ENCODE results near the gene GAB2.

Gene GAB2

DNA sequence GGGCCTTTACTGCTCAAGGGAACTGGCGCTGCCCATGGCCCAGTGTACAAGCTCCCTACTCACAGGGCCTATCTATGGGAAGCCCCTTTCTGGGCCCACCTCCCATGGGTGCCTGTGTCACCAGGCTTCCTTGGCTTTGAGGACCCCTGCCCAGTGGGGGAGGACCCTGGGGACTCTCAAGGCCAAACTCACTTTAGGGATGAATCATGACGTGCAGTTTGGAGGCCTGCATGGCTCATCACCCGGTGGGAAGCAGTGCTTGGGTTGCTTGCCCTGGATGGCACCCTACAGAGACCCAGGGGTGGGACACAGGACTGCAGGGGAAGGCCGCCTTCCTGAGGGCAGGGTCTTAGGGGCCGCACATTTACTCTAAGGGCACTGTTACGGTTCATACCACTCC, 245.7 kb downstream of the GAB2 start:
- DNase-seq: no peak

DNA sequence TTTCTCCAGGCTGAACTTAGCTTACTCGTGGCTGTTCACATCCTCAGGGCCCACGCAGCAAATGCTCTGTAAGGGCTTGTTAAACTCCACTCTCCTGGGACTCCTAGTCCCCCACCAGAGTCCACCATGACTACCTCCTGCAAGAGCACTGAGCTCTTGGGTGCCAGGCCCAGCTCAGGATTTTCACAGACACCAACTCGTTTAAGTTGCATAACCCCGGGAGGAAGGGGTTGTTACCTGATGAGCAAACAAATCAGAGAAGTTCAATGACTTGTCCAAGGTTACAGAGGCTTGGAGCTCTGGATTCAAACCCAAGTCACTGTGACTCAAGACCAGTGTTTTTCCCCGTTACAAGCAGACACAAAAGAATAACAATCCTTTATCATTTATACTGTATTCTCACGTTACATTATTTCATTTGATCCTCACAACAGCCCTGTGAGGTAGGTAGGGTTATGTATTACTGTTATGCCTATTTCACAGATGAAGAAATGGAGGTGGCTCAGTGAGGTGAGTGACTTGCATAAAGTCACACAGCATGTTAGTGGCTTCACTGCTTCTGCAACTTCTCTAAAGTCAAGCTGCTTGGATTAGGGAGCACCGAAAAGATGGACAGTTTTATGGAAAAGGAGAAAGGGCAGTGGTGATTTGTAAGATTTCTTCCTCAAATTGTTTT, 246.6 kb downstream of the GAB2 start:
- DNase-seq: no peak

DNA sequence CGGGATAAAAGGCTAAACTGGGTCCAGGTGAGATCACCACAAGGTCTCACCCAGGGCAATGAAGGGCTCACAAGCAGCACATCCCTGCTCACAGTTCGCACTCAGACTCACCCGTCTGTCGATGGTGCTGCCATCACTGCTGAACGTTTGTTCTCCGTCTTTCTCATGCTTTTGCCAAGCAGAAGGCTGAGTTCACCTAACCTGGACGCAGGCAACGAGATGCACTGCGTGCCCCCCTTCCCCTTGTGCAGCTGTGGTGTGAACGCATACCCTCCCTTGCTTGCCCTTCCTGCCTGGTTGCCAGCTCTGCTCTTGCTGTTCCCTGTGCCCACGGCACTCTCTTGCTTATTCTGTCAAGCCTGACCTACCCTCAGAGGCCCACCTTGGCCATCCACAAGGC, 247.2 kb downstream of the GAB2 start:
- DNase-seq: no peak

DNA sequence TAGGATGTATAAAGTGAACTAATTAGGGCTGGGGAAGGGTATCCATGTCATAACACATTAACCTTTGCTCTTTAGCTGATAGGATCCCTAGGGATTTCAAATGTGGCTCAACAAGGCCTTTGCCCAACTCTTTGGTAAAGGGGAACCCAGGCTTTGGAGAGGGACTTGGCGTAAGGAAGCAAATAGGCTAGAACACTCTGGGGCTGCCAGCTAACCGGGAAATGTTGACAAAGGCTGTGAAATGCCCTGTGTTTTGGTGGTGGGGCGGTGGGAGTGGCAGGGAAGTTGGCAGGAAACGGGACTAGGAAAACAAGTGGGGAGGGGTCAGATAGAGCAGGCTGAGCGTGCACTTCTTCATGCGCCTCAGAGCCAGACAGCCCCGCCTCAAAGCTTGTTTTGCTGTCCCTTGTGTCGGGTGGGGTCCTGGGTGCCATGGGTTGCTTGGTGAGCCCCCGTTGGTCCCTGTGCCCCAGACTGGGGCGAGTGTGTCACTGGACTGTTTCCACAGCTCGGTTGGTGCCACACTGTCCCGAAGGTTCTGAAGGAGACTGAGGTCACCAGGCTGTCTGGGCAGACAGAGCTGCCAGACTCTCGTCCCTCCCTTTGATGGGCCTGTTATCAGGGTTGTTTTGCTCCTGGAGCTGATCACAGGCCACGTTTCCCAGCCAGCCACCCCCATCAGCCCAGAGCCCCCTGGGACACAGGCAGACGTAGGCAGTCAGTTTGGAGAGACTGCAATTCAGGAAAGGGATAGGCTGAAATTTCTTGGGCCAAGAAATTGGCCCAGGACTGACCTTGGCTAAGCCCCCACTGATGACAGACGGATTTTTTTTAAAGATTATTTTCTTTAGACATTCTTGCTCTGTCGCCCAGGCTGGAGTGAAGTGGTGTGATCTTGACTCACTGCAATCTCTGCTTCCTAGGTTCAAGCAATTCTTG, 248.8 kb downstream of the GAB2 start:
- no peak for DNase-seq

DNA sequence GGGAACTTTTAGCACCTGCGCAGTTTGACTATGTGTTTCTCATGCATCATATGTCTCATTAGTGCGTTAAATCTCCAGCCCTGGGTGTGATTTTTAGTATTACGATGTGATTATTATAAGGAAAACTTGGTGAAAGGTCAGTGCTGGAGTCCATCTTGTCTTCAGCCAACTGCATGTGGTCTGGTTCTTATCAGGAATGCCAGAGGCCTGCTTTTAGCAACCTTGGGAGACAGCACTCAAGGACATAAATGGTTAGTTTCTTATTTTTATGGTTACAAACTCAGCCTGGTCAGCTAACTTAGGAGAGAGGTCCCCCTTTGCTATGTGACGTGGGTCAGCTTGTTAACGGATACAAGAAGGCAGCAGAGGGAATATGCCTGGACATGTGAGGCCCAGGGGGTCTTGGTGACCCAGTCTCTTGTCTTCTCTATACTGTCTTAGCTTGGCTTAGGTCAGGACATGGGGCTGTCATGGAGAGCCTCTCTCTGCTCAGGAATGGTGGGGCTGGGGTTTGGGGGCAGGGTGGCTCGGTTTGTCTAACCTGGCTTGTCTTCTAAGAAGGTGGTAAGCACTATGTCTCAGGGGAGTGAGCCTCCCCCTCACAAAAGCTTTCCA, 250.7 kb downstream of the GAB2 start:
- no peak for DNase-seq

All from CD4-positive, alpha-beta T cell treated with Interferon alpha-2 for 1 hour (primary cell).